Endothelial cell of umbilical vein (primary cell): ENCODE results near the gene E2F4. TPM values are rescaled to one million over a fixed set of nuclear protein-coding genes. Genes with fewer than 3 reads are reported as not detected.

ENCODE experiments used
- BruUV-seq: library from RNA; stranded (reverse); fragments of 400-500 nt; replicated peaks from 2 replicates; lab custom pipeline; 2021; lab: Mats Ljungman, UMichigan
- CTCF ChIA-PET: fragments of 300-600, 350-600 bp; sonication (Branson Sonifier 250); formaldehyde crosslinking; loops from one replicate; lab custom pipeline; 2021; ENCODE audit warnings: antibody characterized with exemption, inconsistent platforms; lab: Charles Lee
- POLR2A ChIA-PET: fragments of 300-600, 350-600 bp; sonication (Branson Sonifier 250); formaldehyde crosslinking; loops from one replicate; lab custom pipeline; 2021; ENCODE audit warnings: antibody characterized with exemption, inconsistent platforms; lab: Charles Lee
- DNase-seq: peaks from one replicate; pipeline ENCODE4 v3.0.0-alpha.2; 2011; ENCODE audit warnings: low read depth, low spot score
- FAIRE-seq: peaks from 2 replicates; lab custom pipeline; 2011; peaks lifted over from hg19 to GRCh38; lab: Jason Lieb, UNC
- H2AFZ ChIP-seq: 2 replicates; pipeline ENCODE4 v1.6.0; 2012; ENCODE audit warnings: low read depth, low read length, control low read depth, inconsistent platforms
- H3K27ac ChIP-seq: 2 replicates; pipeline ENCODE4 v1.5.1; 2011; ENCODE audit warnings: low read depth, mild to moderate bottlenecking, control low read depth, low read length, moderate library complexity; ENCODE audit not compliant: insufficient read depth
- H3K27me3 ChIP-seq, 2 experiments: 2 replicates each; pipeline versions ENCODE4 v1.6.0 to v1.6.1; 2011; ENCODE audit warnings: low read length in 2 of 2, mixed read lengths in 1 of 2; ENCODE audit not compliant: control insufficient read depth in 2 of 2, insufficient read depth in 2 of 2
- H3K36me3 ChIP-seq, 2 experiments: 2 replicates in 1 of 2; 3 replicates in 1 of 2; pipeline ENCODE4 v1.5.1; 2011; ENCODE audit warnings: low read length in 2 of 2, mild to moderate bottlenecking in 1 of 2, moderate library complexity in 1 of 2; ENCODE audit not compliant: control insufficient read depth in 2 of 2, insufficient read depth in 2 of 2; ENCODE audit errors: extremely low read depth in 1 of 2
- H3K4me1 ChIP-seq: 3 replicates; pipeline ENCODE4 v1.5.1; 2011; ENCODE audit warnings: mild to moderate bottlenecking, low read length; ENCODE audit not compliant: control insufficient read depth, insufficient read depth; ENCODE audit errors: extremely low read depth
- H3K4me2 ChIP-seq: 2 replicates; pipeline ENCODE4 v1.6.1; 2011; ENCODE audit warnings: low read length, control low read depth, mixed read lengths; ENCODE audit not compliant: insufficient read depth
- H3K4me3 ChIP-seq, 3 experiments: fragments of 200-600 bp in 1 of 3; sonication (generic), shearing (Covaris generic) in 1 of 3; replicated peaks in 1 of 3; 2 replicates each; pipeline ENCODE4 v1.5.1; 2011 to 2016; ENCODE audit warnings: control low read depth in 3 of 3, low read length in 3 of 3, mild to moderate bottlenecking in 2 of 3, inconsistent platforms in 1 of 3, low read depth in 1 of 3, moderate library complexity in 1 of 3; ENCODE audit not compliant: insufficient read depth in 1 of 3
- H3K79me2 ChIP-seq: 2 replicates; pipeline ENCODE4 v1.6.0; 2012; ENCODE audit warnings: low read length, inconsistent platforms; ENCODE audit not compliant: control insufficient read depth, insufficient read depth
- H3K9ac ChIP-seq: replicated peaks from 2 replicates; pipeline ENCODE3; 2011; ENCODE audit warnings: low read length, control low read depth; ENCODE audit not compliant: insufficient read depth; ENCODE audit errors: extremely low read depth
- H3K9me1 ChIP-seq: replicated peaks from 3 replicates; pipeline ENCODE4 v1.6.0; 2011; ENCODE audit warnings: mild to moderate bottlenecking, low read length; ENCODE audit not compliant: control insufficient read depth, insufficient read depth; ENCODE audit errors: extremely low read depth
- H3K9me3 ChIP-seq: replicated peaks from 2 replicates; pipeline ENCODE4 v1.5.1; 2012; ENCODE audit warnings: low read length, inconsistent platforms; ENCODE audit not compliant: control insufficient read depth, insufficient read depth
- H4K20me1 ChIP-seq: replicated peaks from 2 replicates; pipeline ENCODE3; 2011; ENCODE audit warnings: mild to moderate bottlenecking, low read length; ENCODE audit not compliant: control insufficient read depth, insufficient read depth; ENCODE audit errors: extremely low read depth
- CTCF ChIP-seq, 2 donors: IDR thresholded peaks; 1 replicate in 1 of 2; 2 replicates in 1 of 2; pipeline ENCODE4 v1.5.1; 2011; ENCODE audit warnings: low read length in 2 of 2, mild to moderate bottlenecking in 2 of 2, moderate library complexity in 2 of 2, control low read depth in 1 of 2, inconsistent platforms in 1 of 2, low read depth in 1 of 2; ENCODE audit not compliant: insufficient read depth in 1 of 2; ENCODE audit errors: extremely low read depth in 1 of 2
- EZH2 ChIP-seq: IDR thresholded peaks from 2 replicates; pipeline ENCODE4 v1.6.1; 2012; ENCODE audit warnings: borderline replicate concordance, low read depth, mild to moderate bottlenecking, moderate library complexity, low read length, inconsistent platforms; ENCODE audit not compliant: severe bottlenecking
- FOS ChIP-seq: IDR thresholded peaks from 2 replicates; pipeline ENCODE4 v1.6.1; 2011; ENCODE audit warnings: mild to moderate bottlenecking, low read length, moderate library complexity, borderline replicate concordance; ENCODE audit not compliant: insufficient read depth
- JUN ChIP-seq: IDR thresholded peaks from 2 replicates; pipeline ENCODE4 v1.6.1; 2011; ENCODE audit warnings: borderline replicate concordance, low read depth; ENCODE audit not compliant: insufficient read length, insufficient read depth
- MAX ChIP-seq: IDR thresholded peaks from 2 replicates; pipeline ENCODE4 v1.6.1; 2011; ENCODE audit not compliant: insufficient read depth, insufficient read length
- MYC ChIP-seq: IDR thresholded peaks from one replicate; pipeline ENCODE4 v1.6.1; 2011; ENCODE audit warnings: mild to moderate bottlenecking, low read depth, low read length
- POLR2A ChIP-seq: IDR thresholded peaks from 2 replicates; pipeline ENCODE4 v1.6.1; 2012; ENCODE audit warnings: low read depth, mild to moderate bottlenecking, control low read depth, low read length
- POLR2AphosphoS5 ChIP-seq: IDR thresholded peaks from 2 replicates; pipeline ENCODE4 v1.6.1; 2012; ENCODE audit warnings: low read depth, mild to moderate bottlenecking, control low read depth, low read length, moderate library complexity; ENCODE audit not compliant: insufficient read depth
- dilution Hi-C: fragments of 300-500 bp; cut with MboI; formaldehyde crosslinking; loops from one replicate; pipeline ENCODE4 v1.15.0; 2019; ENCODE audit warnings: low sequenced_read_pairs; ENCODE audit not compliant: extremely low pct_ligation_motif_present
- intact Hi-C: fragments of 100-400 bp; cut with micrococcal nuclease; formaldehyde crosslinking; loops from one replicate; pipeline ENCODE4 v1.10.0; 2022
- polyA plus RNA-seq, 4 experiments: library from polyadenylated mRNA; depleted of rRNA in 3 of 4; stranded (reverse) in 3 of 4; unstranded in 1 of 4; fragments of >200 nt; gene quantifications; 2 replicates each; pipeline versions ENCODE4 v1.2.1 to v1.2.3, GENCODE V29; 2011 to 2012; ENCODE audit warnings: missing spikeins in 1 of 4
- total RNA-seq: library from RNA; stranded (reverse); gene quantifications from 2 replicates; pipeline ENCODE4 v1.2.3, GENCODE V29; 2021

Gene E2F4
- total and polyA plus RNA-seq, 2 donors (not counting 3 experiments of a cell fraction or from before 2014, with no cell fraction given), result 112 to 168 TPM

GRCh38 chr16:67179421-67180080, 12.4 kb upstream of the E2F4 start:
- ChIA-PET CTCF (interaction anchor here (0.7 to 1.2 kb wide), 5 partner anchors 16 to 225 kb away, joined by 3 to 5 read pairs (median 4); no protein-coding TSS in a partner anchor), POLR2A (interaction anchor here (0.9 kb wide), 1 partner anchor 9 kb away, joined by 3 read pairs; the partner anchor contains the start of gene NOL3)
- FAIRE-seq, result no peak
- Histone ChIP-seq H3K36me3 (no peaks in the 10 kb centered on the region), H3K4me2 (no peak overlapping the region), H3K27me3 (no peaks in the 10 kb centered on the region), H3K4me1 (peaks cover 35% of the 10 kb centered on the region), H4K20me1 (no peaks in the 10 kb centered on the region), H3K27ac (no peak overlapping the region), H3K9me1 (no peaks in the 10 kb centered on the region), H3K9ac (no peak overlapping the region), H3K4me3 (no peak overlapping the region), H3K9me3 (no peaks in the 10 kb centered on the region), H3K79me2 (peaks cover 13% of the 10 kb centered on the region), H2AFZ (no peak overlapping the region)
- no peak for DNase-seq
- intact Hi-C loops (no loop called here), dilution Hi-C loops (no loop called here)
- no TSS peak for BruUV-seq
- TF ChIP-seq CTCF (IDR thresholded peaks at IDR 0.05; ENCODE audit: extremely low read depth in 1 of 2, insufficient read depth in 1 of 2, low read depth in 1 of 2, low read length in 2 of 2), result peak in 1 of 2 donors; percentile 20
- no peak for TF ChIP-seq POLR2A

GRCh38 chr16:67180166-67180565, 11.8 kb upstream of the E2F4 start:
- H2AFZ ChIP-seq, result no peak overlapping the region
- H3K4me1 ChIP-seq, result peaks cover 33% of the 10 kb centered on the region
- H3K4me2 ChIP-seq, result no peak overlapping the region
- no peaks in the 10 kb centered on the region for H3K36me3 ChIP-seq
- H3K27me3 ChIP-seq, result no peaks in the 10 kb centered on the region
- intact Hi-C loops (no loop called here), dilution Hi-C loops (no loop called here)
- H3K4me3 ChIP-seq, result no peak overlapping the region
- H3K9ac ChIP-seq, result no peak overlapping the region
- TF ChIP-seq EZH2 (no peak), POLR2A (no peak), CTCF (IDR thresholded peaks at IDR 0.05; ENCODE audit: extremely low read depth in 1 of 2, insufficient read depth in 1 of 2, low read depth in 1 of 2, low read length in 2 of 2) (no peak), MYC (no peak), JUN (no peak), POLR2AphosphoS5 (no peak), MAX (no peak), FOS (no peak)
- H3K9me1 ChIP-seq, result no peaks in the 10 kb centered on the region
- no TSS peak for BruUV-seq
- H3K27ac ChIP-seq, result no peak overlapping the region
- ChIA-PET CTCF (interaction anchor here (0.7 to 1.5 kb wide), 6 partner anchors 17 to 226 kb away, joined by 3 to 7 read pairs (median 4); partner anchors contain the start of genes FBXL8 and TRADD), POLR2A (interaction anchor here (0.9 kb wide), 1 partner anchor 10 kb away, joined by 3 read pairs; the partner anchor contains the start of gene NOL3)
- FAIRE-seq (no peak), DNase-seq (no peak)
- no peaks in the 10 kb centered on the region for H4K20me1 ChIP-seq
- H3K9me3 ChIP-seq, result no peaks in the 10 kb centered on the region
- H3K79me2 ChIP-seq, result peaks cover 13% of the 10 kb centered on the region
